ENCODE results near the gene SERP2.

SERP2 gene

GRCh38 chr13:44379885-44380284 lies 6.3 kb downstream of the SERP2 start:
- no peak overlapping the region for H3K9ac ChIP-seq (ENCODE audit: insufficient read length, low read depth)
- H3K4me1 ChIP-seq (ENCODE audit: insufficient read depth, insufficient read length), result no peaks in the 10 kb centered on the region
- DNase-seq (ENCODE audit: low read depth, low spot score), result no peak
- no peaks in the 10 kb centered on the region for H3K9me3 ChIP-seq (ENCODE audit: insufficient read depth, low read length)
- H3K4me3 ChIP-seq (ENCODE audit: insufficient read length, low read depth), result no peak overlapping the region
- no peaks in the 10 kb centered on the region for H3K36me3 ChIP-seq (ENCODE audit: insufficient read depth, insufficient read length, low read length)
- TF ChIP-seq SUZ12 (IDR thresholded peaks at IDR 0.05; ENCODE audit: extremely low read depth, insufficient read depth, insufficient read length) (no peak), YY1 (IDR thresholded peaks at IDR 0.05; ENCODE audit: insufficient read depth, insufficient read length) (no peak), ZNF274 (IDR thresholded peaks at IDR 0.05; ENCODE audit: low read depth, low read length) (no peak)
- H3K27me3 ChIP-seq (ENCODE audit: insufficient read depth, insufficient read length), result no peaks in the 10 kb centered on the region

GRCh38 chr13:44380404-44381165 lies 7.0 kb downstream of the SERP2 start:
- DNase-seq (ENCODE audit: low read depth, low spot score), result no peak

GRCh38 chr13:44382635-44383145 lies 9.1 kb downstream of the SERP2 start:
- Histone ChIP-seq H3K4me3 (ENCODE audit: insufficient read length, low read depth) (no peak overlapping the region), H3K9ac (ENCODE audit: insufficient read length, low read depth) (no peak overlapping the region), H3K36me3 (ENCODE audit: insufficient read depth, insufficient read length, low read length) (no peaks in the 10 kb centered on the region), H3K9me3 (ENCODE audit: insufficient read depth, low read length) (no peaks in the 10 kb centered on the region), H3K4me1 (ENCODE audit: insufficient read depth, insufficient read length) (no peaks in the 10 kb centered on the region), H3K27me3 (ENCODE audit: insufficient read depth, insufficient read length) (no peaks in the 10 kb centered on the region)
- no peak for DNase-seq (ENCODE audit: low read depth, low spot score)
- TF ChIP-seq YY1 (IDR thresholded peaks at IDR 0.05; ENCODE audit: insufficient read depth, insufficient read length) (no peak), SUZ12 (IDR thresholded peaks at IDR 0.05; ENCODE audit: extremely low read depth, insufficient read depth, insufficient read length) (no peak), ZNF274 (IDR thresholded peaks at IDR 0.05; ENCODE audit: low read depth, low read length) (no peak)

More at GRCh38 chr13:44380404-44381165, 7.0 kb downstream of the SERP2 start:
- H3K9ac ChIP-seq (ENCODE audit: insufficient read length, low read depth), result no peak overlapping the region
- H3K9me3 ChIP-seq (ENCODE audit: insufficient read depth, low read length), result no peaks in the 10 kb centered on the region
- no peaks in the 10 kb centered on the region for H3K4me1 ChIP-seq (ENCODE audit: insufficient read depth, insufficient read length)
- H3K36me3 ChIP-seq (ENCODE audit: insufficient read depth, insufficient read length, low read length), result no peaks in the 10 kb centered on the region
- H3K27me3 ChIP-seq (ENCODE audit: insufficient read depth, insufficient read length), result no peaks in the 10 kb centered on the region
- no peak for TF ChIP-seq YY1 (IDR thresholded peaks at IDR 0.05; ENCODE audit: insufficient read depth, insufficient read length)
- TF ChIP-seq ZNF274 (IDR thresholded peaks at IDR 0.05; ENCODE audit: low read depth, low read length), result no peak
- no peak for TF ChIP-seq SUZ12 (IDR thresholded peaks at IDR 0.05; ENCODE audit: extremely low read depth, insufficient read depth, insufficient read length)
- H3K4me3 ChIP-seq (ENCODE audit: insufficient read length, low read depth), result no peak overlapping the region

GRCh38 chr13:44383945-44384344 lies 10.3 kb downstream of the SERP2 start:
- Histone ChIP-seq H3K36me3 (ENCODE audit: insufficient read depth, insufficient read length, low read length) (no peaks in the 10 kb centered on the region), H3K27me3 (ENCODE audit: insufficient read depth, insufficient read length) (no peaks in the 10 kb centered on the region), H3K4me3 (ENCODE audit: insufficient read length, low read depth) (no peak overlapping the region), H3K9ac (ENCODE audit: insufficient read length, low read depth) (no peak overlapping the region), H3K4me1 (ENCODE audit: insufficient read depth, insufficient read length) (no peaks in the 10 kb centered on the region), H3K9me3 (ENCODE audit: insufficient read depth, low read length) (no peaks in the 10 kb centered on the region)
- no peak for TF ChIP-seq YY1 (IDR thresholded peaks at IDR 0.05; ENCODE audit: insufficient read depth, insufficient read length)
- no peak for TF ChIP-seq ZNF274 (IDR thresholded peaks at IDR 0.05; ENCODE audit: low read depth, low read length)
- no peak for TF ChIP-seq SUZ12 (IDR thresholded peaks at IDR 0.05; ENCODE audit: extremely low read depth, insufficient read depth, insufficient read length)
- no peak for DNase-seq (ENCODE audit: low read depth, low spot score)

GRCh38 chr13:44384778-44385177 lies 11.2 kb downstream of the SERP2 start:
- TF ChIP-seq SUZ12 (IDR thresholded peaks at IDR 0.05; ENCODE audit: extremely low read depth, insufficient read depth, insufficient read length) (no peak), ZNF274 (IDR thresholded peaks at IDR 0.05; ENCODE audit: low read depth, low read length) (no peak), YY1 (IDR thresholded peaks at IDR 0.05; ENCODE audit: insufficient read depth, insufficient read length) (no peak)
- H3K4me3 ChIP-seq (ENCODE audit: insufficient read length, low read depth), result no peak overlapping the region
- no peaks in the 10 kb centered on the region for H3K9me3 ChIP-seq (ENCODE audit: insufficient read depth, low read length)
- H3K27me3 ChIP-seq (ENCODE audit: insufficient read depth, insufficient read length), result no peaks in the 10 kb centered on the region
- H3K36me3 ChIP-seq (ENCODE audit: insufficient read depth, insufficient read length, low read length), result no peaks in the 10 kb centered on the region
- no peak for DNase-seq (ENCODE audit: low read depth, low spot score)
- no peaks in the 10 kb centered on the region for H3K4me1 ChIP-seq (ENCODE audit: insufficient read depth, insufficient read length)
- no peak overlapping the region for H3K9ac ChIP-seq (ENCODE audit: insufficient read length, low read depth)

- Histone ChIP-seq H3K27me3 (ENCODE audit: insufficient read depth, insufficient read length) (no peaks in the 10 kb centered on the region), H3K9me3 (ENCODE audit: insufficient read depth, low read length) (no peaks in the 10 kb centered on the region), H3K36me3 (ENCODE audit: insufficient read depth, insufficient read length, low read length) (no peaks in the 10 kb centered on the region), H3K9ac (ENCODE audit: insufficient read length, low read depth) (no peak overlapping the region), H3K4me3 (ENCODE audit: insufficient read length, low read depth) (no peak overlapping the region), H3K4me1 (ENCODE audit: insufficient read depth, insufficient read length) (no peaks in the 10 kb centered on the region)
- TF ChIP-seq SUZ12 (IDR thresholded peaks at IDR 0.05; ENCODE audit: extremely low read depth, insufficient read depth, insufficient read length), result no peak
- TF ChIP-seq YY1 (IDR thresholded peaks at IDR 0.05; ENCODE audit: insufficient read depth, insufficient read length), result no peak
- no peak for TF ChIP-seq ZNF274 (IDR thresholded peaks at IDR 0.05; ENCODE audit: low read depth, low read length)
- DNase-seq (ENCODE audit: low read depth, low spot score), result no peak
Observed at GRCh38 chr13:44385401-44385800, 11.8 kb downstream of the SERP2 start.

GRCh38 chr13:44385847-44386246 lies 12.2 kb downstream of the SERP2 start:
- TF ChIP-seq SUZ12 (IDR thresholded peaks at IDR 0.05; ENCODE audit: extremely low read depth, insufficient read depth, insufficient read length) (no peak), YY1 (IDR thresholded peaks at IDR 0.05; ENCODE audit: insufficient read depth, insufficient read length) (no peak), ZNF274 (IDR thresholded peaks at IDR 0.05; ENCODE audit: low read depth, low read length) (no peak)
- DNase-seq (ENCODE audit: low read depth, low spot score), result no peak
- no peaks in the 10 kb centered on the region for H3K27me3 ChIP-seq (ENCODE audit: insufficient read depth, insufficient read length)
- H3K4me3 ChIP-seq (ENCODE audit: insufficient read length, low read depth), result no peak overlapping the region
- no peaks in the 10 kb centered on the region for H3K4me1 ChIP-seq (ENCODE audit: insufficient read depth, insufficient read length)
- H3K36me3 ChIP-seq (ENCODE audit: insufficient read depth, insufficient read length, low read length), result no peaks in the 10 kb centered on the region
- H3K9me3 ChIP-seq (ENCODE audit: insufficient read depth, low read length), result no peaks in the 10 kb centered on the region
- no peak overlapping the region for H3K9ac ChIP-seq (ENCODE audit: insufficient read length, low read depth)

Data from NT2/D1 (cell line).